HTR-8/SVneo (cell line): ENCODE results near the gene SFXN1.

Experiments used
- DNase-seq: peaks from one replicate; pipeline ENCODE4 v3.0.0; 2011; ENCODE audit warnings: low spot score, mixed read lengths; ENCODE audit not compliant: insufficient read length
- FAIRE-seq: peaks from 2 replicates; lab custom pipeline; 2011; peaks lifted over from hg19 to GRCh38; lab: Jason Lieb, UNC

The SFXN1 gene

DNA sequence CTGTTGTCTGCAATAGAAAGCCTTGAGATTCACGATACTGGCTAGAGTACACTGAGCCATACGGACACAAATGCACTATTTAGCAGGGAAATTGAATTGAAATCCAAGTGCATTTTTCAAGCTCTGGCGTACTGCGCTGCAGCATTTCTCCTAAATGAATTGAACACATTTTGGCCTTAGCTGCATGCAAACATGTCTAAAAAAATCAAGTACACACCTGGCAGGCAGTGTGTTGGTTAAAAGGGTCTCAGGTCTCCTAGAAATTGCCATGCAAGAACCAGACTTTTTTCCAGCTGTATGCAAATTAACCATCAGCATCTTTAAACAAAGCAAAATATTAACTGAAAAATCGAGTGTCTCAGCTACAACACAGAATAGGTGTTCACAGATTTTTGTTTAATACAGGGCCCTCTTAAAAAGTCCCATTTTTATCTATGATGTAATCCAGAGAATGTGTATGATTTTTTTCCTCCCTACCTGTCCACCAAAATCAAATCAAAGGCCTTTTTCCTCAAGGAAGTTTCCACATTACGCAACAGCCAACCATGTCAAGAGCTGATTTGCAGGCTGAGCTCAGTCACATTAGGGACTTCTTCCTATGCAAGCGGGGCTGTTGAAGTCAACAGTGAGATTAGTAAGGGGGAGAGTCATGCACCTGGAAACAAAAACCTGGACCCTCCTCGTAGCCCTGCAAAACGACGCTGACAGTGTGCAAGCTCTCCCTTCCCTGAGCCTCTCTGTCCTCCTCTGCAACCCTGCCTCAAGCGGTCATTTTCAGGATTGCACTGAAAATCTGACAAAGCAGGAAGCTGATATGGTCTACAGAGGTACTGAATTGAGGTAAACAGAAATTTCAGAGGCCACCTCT is 14.1 kb upstream of the SFXN1 start:
- FAIRE-seq, result no peak
- peak; percentile 42 for DNase-seq

- FAIRE-seq (no peak), DNase-seq (no peak)
These were observed 13.5 kb upstream of the SFXN1 start for GRCh38 chr5:175464942-175465233.

DNA sequence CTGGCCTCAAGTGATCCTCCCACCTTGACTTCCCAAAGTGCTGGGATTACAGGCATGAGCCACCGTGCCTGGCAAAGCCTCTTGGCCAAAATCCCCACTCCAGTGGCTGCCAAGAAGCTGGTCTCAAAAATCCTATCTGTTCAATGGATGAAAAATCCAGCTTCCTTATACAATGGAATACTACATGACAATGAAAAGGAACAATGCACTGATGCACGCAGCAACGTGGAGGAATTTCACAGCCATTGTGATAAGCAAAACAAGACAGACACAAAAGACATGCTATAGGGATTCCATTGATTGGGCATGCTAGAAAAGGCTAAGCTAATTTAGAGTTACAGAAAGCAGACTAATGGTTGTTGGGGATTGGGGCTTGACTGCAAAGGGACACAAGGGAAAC is 13.1 kb upstream of the SFXN1 start:
- FAIRE-seq (no peak), DNase-seq (no peak)

GRCh38 chr5:175466700-175467318 is 11.6 kb upstream of the SFXN1 start:
- DNase-seq, result no peak
- FAIRE-seq, result no peak

DNA sequence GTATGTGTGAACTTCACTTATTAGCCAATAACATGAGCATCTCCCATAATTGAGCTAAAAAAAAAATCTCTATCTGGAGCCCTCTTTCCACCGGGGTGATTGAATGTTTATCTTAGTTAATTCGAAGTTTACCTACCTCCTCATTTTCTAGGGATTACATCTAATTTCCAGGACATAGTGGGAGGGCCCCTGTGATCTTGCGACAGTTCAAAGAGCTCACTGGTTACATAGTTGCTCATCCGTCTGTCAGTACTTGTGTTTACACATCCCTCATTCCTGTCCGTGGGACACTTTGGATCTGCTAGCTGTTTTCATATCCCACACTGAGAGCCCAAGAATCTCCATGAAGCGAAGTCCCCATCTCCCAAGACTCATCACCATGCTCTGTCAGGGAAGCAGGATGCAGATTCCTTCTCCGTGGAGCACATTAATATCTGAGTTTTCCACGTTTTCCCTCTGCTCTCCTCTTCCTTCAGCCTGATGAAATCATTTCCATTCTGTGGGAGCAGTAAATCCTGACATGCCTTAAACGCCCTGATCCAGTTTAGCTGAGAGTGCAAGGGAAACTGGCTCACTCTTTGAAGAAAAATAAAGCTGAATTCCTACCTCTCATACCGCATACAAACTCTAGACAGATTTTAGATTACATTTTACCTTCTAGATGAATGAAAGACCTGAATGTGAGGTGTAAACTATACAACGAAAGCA is 10.2 kb upstream of the SFXN1 start:
- DNase-seq (no peak), FAIRE-seq (no peak)

DNA sequence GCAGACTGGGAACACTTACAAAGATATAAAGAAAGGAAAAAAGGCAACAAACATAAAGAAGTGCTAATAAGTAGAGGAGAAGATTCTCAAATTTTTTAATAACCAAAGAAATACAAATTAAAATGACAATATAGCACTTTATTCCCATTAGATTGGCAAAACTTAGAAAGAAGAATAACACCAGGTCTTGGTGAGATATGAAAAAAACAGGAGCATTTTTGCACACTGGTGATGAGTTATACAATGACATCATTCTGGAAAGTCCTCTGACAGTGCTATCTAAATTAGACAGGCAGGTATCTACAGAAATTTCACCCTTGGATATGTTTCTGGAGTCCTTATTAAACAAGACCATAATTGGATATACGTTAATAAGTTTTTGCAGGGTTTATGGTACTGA is 9.5 kb upstream of the SFXN1 start:
- FAIRE-seq (no peak), DNase-seq (no peak)

GRCh38 chr5:175469916-175470315 is 8.4 kb upstream of the SFXN1 start:
- FAIRE-seq (no peak), DNase-seq (no peak)

DNA sequence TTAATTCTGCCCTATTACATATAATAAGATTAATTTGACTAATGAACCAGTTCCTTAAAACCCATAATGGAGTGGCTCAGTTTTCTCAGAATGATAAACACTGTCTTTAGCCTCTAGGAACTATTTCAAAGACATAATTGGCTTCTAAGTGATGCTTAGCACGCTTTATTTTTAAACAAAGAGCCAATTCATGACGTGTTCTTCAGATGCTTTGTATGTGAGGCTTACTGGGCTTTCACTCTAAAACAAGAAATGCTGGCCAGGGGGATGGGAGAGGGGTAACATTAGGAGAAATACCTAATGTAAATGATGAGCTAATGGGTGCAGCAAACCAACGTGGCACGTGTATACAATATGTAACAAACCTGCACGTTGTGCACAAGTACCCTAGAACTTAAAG is 7.6 kb upstream of the SFXN1 start:
- FAIRE-seq, result no peak
- no peak for DNase-seq

- FAIRE-seq, result no peak
- DNase-seq, result no peak
These were observed 7.2 kb upstream of the SFXN1 start for GRCh38 chr5:175471196-175471595.

- no peak for FAIRE-seq
These were observed 6.7 kb upstream of the SFXN1 start for GRCh38 chr5:175471628-175472027.

GRCh38 chr5:175472378-175472777 is 6.0 kb upstream of the SFXN1 start:
- DNase-seq (no peak), FAIRE-seq (no peak)

More at GRCh38 chr5:175471628-175472027, 6.7 kb upstream of the SFXN1 start:
- DNase-seq, result no peak

- no peak for DNase-seq
- no peak for FAIRE-seq
These were observed 3.1 kb upstream of the SFXN1 start for GRCh38 chr5:175475248-175475647.

GRCh38 chr5:175477440-175477839 is 920 bp upstream of the SFXN1 start:
- no peak for FAIRE-seq
- no peak for DNase-seq

DNA sequence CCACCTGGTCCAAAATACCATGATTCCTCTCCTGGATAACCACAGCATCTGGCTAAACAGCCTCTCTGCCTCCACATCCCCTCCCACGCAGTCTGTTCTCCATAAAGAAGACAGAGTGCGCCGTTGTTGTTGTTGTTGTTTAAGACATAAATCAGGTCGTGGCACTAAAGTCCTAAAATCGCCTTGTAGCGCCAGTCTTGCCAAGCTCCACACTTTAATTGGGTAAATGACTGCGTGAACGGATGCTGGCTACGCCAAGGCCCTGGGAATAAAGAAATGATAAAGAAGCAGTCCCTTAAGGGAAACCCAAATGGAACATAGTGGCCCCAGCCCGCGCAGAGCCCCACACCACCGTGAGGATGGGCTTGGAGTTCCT is 364 bp upstream of the SFXN1 start:
- DNase-seq (no peak), FAIRE-seq (no peak)

GRCh38 chr5:175479125-175479881 is 943 bp downstream of the SFXN1 start:
- FAIRE-seq (no peak), DNase-seq (no peak)

DNA sequence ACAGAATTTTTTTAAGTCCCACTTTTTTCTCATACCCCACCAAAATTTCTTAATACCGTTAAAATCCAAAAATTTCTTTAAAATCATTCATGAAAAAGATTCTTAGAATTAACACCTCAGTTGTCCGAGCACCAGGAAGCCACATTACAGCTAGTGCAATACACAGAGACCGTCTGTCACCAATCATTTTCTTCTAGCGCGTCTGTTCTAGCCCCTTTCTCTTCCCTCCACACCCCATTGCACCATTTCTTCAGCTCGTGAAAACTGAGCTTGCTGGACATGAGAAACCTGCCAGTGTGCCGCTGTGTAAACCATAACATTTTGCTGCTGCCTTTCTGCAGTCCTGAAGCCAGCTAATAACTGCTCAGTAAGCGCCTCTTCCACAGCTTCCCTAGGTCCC is 5.0 kb downstream of the SFXN1 start:
- DNase-seq (no peak), FAIRE-seq (no peak)

GRCh38 chr5:175484322-175484721 is 6.0 kb downstream of the SFXN1 start:
- DNase-seq (no peak), FAIRE-seq (no peak)

DNA sequence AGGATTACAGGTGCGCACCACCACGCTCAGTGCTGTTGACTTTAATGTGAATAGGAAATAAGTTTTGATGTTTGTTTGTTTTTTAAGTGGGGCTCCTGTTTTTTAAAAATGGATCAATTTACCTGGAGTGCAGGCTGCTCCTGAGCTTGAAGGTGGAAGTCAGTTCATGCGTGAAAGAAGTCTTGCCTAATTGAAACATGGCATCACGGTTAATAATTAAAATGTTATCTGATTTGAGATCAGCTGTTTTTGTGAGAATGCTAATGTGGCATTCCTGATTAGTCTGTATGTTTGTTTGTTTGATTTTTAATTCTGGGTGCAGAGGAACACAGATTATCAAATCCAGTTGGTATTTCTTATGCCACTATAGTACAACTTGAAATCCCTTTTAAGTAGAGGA is 6.5 kb downstream of the SFXN1 start:
- FAIRE-seq (no peak), DNase-seq (no peak)

- FAIRE-seq, result no peak
These were observed 7.3 kb downstream of the SFXN1 start for GRCh38 chr5:175485631-175486030.

GRCh38 chr5:175487514-175488222 is 9.3 kb downstream of the SFXN1 start:
- no peak for FAIRE-seq
- no peak for DNase-seq

More at GRCh38 chr5:175485631-175486030, 7.3 kb downstream of the SFXN1 start:
- DNase-seq, result no peak
